ENCODE measurements around the gene PLCG1.
"Not testable (repeated sequence)": the region's sequence is repeated elsewhere in the genome, so short reads cannot be mapped to it uniquely, and the experiment has no call there.

Gene PLCG1

GRCh38 chr20:41111578-41111951 is 25.8 kb upstream of the PLCG1 start:
- 92% methylated on average over 4 of the region's 5 CpGs for WGBS
- H4K91ac ChIP-seq (ENCODE audit: low read length) = no peak overlapping the region
- H3K4ac ChIP-seq (ENCODE audit: low read depth in 1 of 2, low read length in 2 of 2) = no peak overlapping the region
- no peaks in the 10 kb centered on the region for H3K9me3 ChIP-seq (ENCODE audit: control insufficient read depth, low read length)
- no peak overlapping the region for H2BK120ac ChIP-seq (ENCODE audit: low read depth, low read length)
- no peak for DNase-seq
- no peak overlapping the region for H2BK5ac ChIP-seq (ENCODE audit: low read depth, low read length, poor library complexity, severe bottlenecking)
- no peak overlapping the region for H2AFZ ChIP-seq (ENCODE audit: low read depth, low read length)
- no peak overlapping the region for H2BK15ac ChIP-seq (ENCODE audit: low read depth, poor library complexity, severe bottlenecking)
- no peaks in the 10 kb centered on the region for H3K27me3 ChIP-seq (ENCODE audit: control insufficient read depth in 1 of 2, insufficient read depth in 1 of 2, low read length in 2 of 2)
- H3K4me2 ChIP-seq (ENCODE audit: low read length, poor library complexity, severe bottlenecking) = no peak overlapping the region
- H3K4me1 ChIP-seq (ENCODE audit: control insufficient read depth, insufficient read depth, low read depth, low read length) = no peaks in the 10 kb centered on the region
- H3K23ac ChIP-seq (ENCODE audit: low read length in 2 of 2) = no peak overlapping the region
- no peak overlapping the region for H4K8ac ChIP-seq (ENCODE audit: low read length)
- H2AK5ac ChIP-seq (ENCODE audit: low read length, severe bottlenecking) = no peak overlapping the region
- H3K14ac ChIP-seq (ENCODE audit: low read length in 2 of 2) = no peak overlapping the region
- no peak overlapping the region for H3K4me3 ChIP-seq (ENCODE audit: insufficient read depth in 1 of 2, low read depth in 1 of 2, low read length in 2 of 2)
- no peak overlapping the region for H3K9ac ChIP-seq (ENCODE audit: low read length)
- peaks cover 29% of the 10 kb centered on the region for H3K79me1 ChIP-seq (replicated peaks; ENCODE audit: low read length, poor library complexity, severe bottlenecking)
- peaks cover 31 to 93% of the 10 kb centered on the region in 2 experiments for H3K36me3 ChIP-seq (ENCODE audit: control insufficient read depth in 1 of 2, insufficient read depth in 2 of 2, low read depth in 1 of 2, low read length in 2 of 2)
- no peak overlapping the region for H3K18ac ChIP-seq (ENCODE audit: low read depth in 1 of 2, low read length in 2 of 2)
- no peak overlapping the region for H2BK12ac ChIP-seq (ENCODE audit: low read length in 2 of 2)
- H3K27ac ChIP-seq (ENCODE audit: low read length, poor library complexity, severe bottlenecking) = no peak overlapping the region

GRCh38 chr20:41116282-41116956 is 20.9 kb upstream of the PLCG1 start:
- no peak overlapping the region for H3K4ac ChIP-seq (ENCODE audit: low read depth in 1 of 2, low read length in 2 of 2)
- DNase-seq = no peak
- H2AFZ ChIP-seq (ENCODE audit: low read depth, low read length) = no peak overlapping the region
- H2BK5ac ChIP-seq (ENCODE audit: low read depth, low read length, poor library complexity, severe bottlenecking) = no peak overlapping the region
- H2BK15ac ChIP-seq (ENCODE audit: low read depth, poor library complexity, severe bottlenecking) = no peak overlapping the region
- 98% methylated on average over 5 of the region's 6 CpGs for WGBS
- H2BK12ac ChIP-seq (ENCODE audit: low read length in 2 of 2) = no peak overlapping the region
- no peak overlapping the region for H2BK120ac ChIP-seq (ENCODE audit: low read depth, low read length)
- H3K27ac ChIP-seq (ENCODE audit: low read length, poor library complexity, severe bottlenecking) = no peak overlapping the region
- no peak overlapping the region for H3K4me3 ChIP-seq (ENCODE audit: insufficient read depth in 1 of 2, low read depth in 1 of 2, low read length in 2 of 2)
- no peak overlapping the region for H4K91ac ChIP-seq (ENCODE audit: low read length)
- no peak overlapping the region for H3K23ac ChIP-seq (ENCODE audit: low read length in 2 of 2)
- no peaks in the 10 kb centered on the region for H3K9me3 ChIP-seq (ENCODE audit: control insufficient read depth, low read length)
- H3K27me3 ChIP-seq (ENCODE audit: control insufficient read depth in 1 of 2, insufficient read depth in 1 of 2, low read length in 2 of 2) = no peaks in the 10 kb centered on the region
- peaks cover 25% of the 10 kb centered on the region for H3K79me1 ChIP-seq (replicated peaks; ENCODE audit: low read length, poor library complexity, severe bottlenecking)
- H3K9ac ChIP-seq (ENCODE audit: low read length) = no peak overlapping the region
- H3K4me2 ChIP-seq (ENCODE audit: low read length, poor library complexity, severe bottlenecking) = no peak overlapping the region
- H3K18ac ChIP-seq (ENCODE audit: low read depth in 1 of 2, low read length in 2 of 2) = no peak overlapping the region
- H3K36me3 ChIP-seq (ENCODE audit: control insufficient read depth in 1 of 2, insufficient read depth in 2 of 2, low read depth in 1 of 2, low read length in 2 of 2) = peaks cover 50 to 93% of the 10 kb centered on the region in 2 experiments
- H2AK5ac ChIP-seq (ENCODE audit: low read length, severe bottlenecking) = no peak overlapping the region
- no peak overlapping the region for H4K8ac ChIP-seq (ENCODE audit: low read length)
- H3K4me1 ChIP-seq (ENCODE audit: control insufficient read depth, insufficient read depth, low read depth, low read length) = no peaks in the 10 kb centered on the region
- H3K14ac ChIP-seq (ENCODE audit: low read length in 2 of 2) = no peak overlapping the region

GRCh38 chr20:41118159-41118558 is 19.2 kb upstream of the PLCG1 start:
- H2AFZ ChIP-seq (ENCODE audit: low read depth, low read length); H3K14ac ChIP-seq (ENCODE audit: low read length in 2 of 2); H3K27me3 ChIP-seq (ENCODE audit: control insufficient read depth in 1 of 2, insufficient read depth in 1 of 2, low read length in 2 of 2); H4K91ac ChIP-seq (ENCODE audit: low read length); H3K4ac ChIP-seq (ENCODE audit: low read depth in 1 of 2, low read length in 2 of 2); DNase-seq; H3K23ac ChIP-seq (ENCODE audit: low read length in 2 of 2); H2BK15ac ChIP-seq (ENCODE audit: low read depth, poor library complexity, severe bottlenecking); H4K8ac ChIP-seq (ENCODE audit: low read length); H3K4me1 ChIP-seq (ENCODE audit: control insufficient read depth, insufficient read depth, low read depth, low read length); H3K27ac ChIP-seq (ENCODE audit: low read length, poor library complexity, severe bottlenecking); H3K4me3 ChIP-seq (ENCODE audit: insufficient read depth in 1 of 2, low read depth in 1 of 2, low read length in 2 of 2); H3K9ac ChIP-seq (ENCODE audit: low read length); H3K9me3 ChIP-seq (ENCODE audit: control insufficient read depth, low read length); H3K18ac ChIP-seq (ENCODE audit: low read depth in 1 of 2, low read length in 2 of 2); H2BK120ac ChIP-seq (ENCODE audit: low read depth, low read length); H2BK5ac ChIP-seq (ENCODE audit: low read depth, low read length, poor library complexity, severe bottlenecking); H3K4me2 ChIP-seq (ENCODE audit: low read length, poor library complexity, severe bottlenecking); H2BK12ac ChIP-seq (ENCODE audit: low read length in 2 of 2); H2AK5ac ChIP-seq (ENCODE audit: low read length, severe bottlenecking): not testable (repeated sequence)
- peaks cover 24% of the 10 kb centered on the region for H3K79me1 ChIP-seq (replicated peaks; ENCODE audit: low read length, poor library complexity, severe bottlenecking)
- H3K36me3 ChIP-seq (ENCODE audit: control insufficient read depth in 1 of 2, insufficient read depth in 2 of 2, low read depth in 1 of 2, low read length in 2 of 2) = peaks cover 55 to 94% of the 10 kb centered on the region in 2 experiments
- 86% methylated on average over 5 of the region's 6 CpGs for WGBS

GRCh38 chr20:41118632-41119031 is 18.7 kb upstream of the PLCG1 start:
- Histone ChIP-seq H2BK120ac (ENCODE audit: low read depth, low read length) (no peak overlapping the region), H3K4ac (ENCODE audit: low read depth in 1 of 2, low read length in 2 of 2) (no peak overlapping the region), H3K9ac (ENCODE audit: low read length) (no peak overlapping the region), H3K27me3 (ENCODE audit: control insufficient read depth in 1 of 2, insufficient read depth in 1 of 2, low read length in 2 of 2) (no peaks in the 10 kb centered on the region), H2AK5ac (ENCODE audit: low read length, severe bottlenecking) (no peak overlapping the region), H3K4me3 (ENCODE audit: insufficient read depth in 1 of 2, low read depth in 1 of 2, low read length in 2 of 2) (no peak overlapping the region), H2BK12ac (ENCODE audit: low read length in 2 of 2) (no peak overlapping the region), H3K14ac (ENCODE audit: low read length in 2 of 2) (no peak overlapping the region), H3K4me1 (ENCODE audit: control insufficient read depth, insufficient read depth, low read depth, low read length) (no peaks in the 10 kb centered on the region), H3K23ac (ENCODE audit: low read length in 2 of 2) (no peak overlapping the region), H3K27ac (ENCODE audit: low read length, poor library complexity, severe bottlenecking) (no peak overlapping the region), H4K91ac (ENCODE audit: low read length) (no peak overlapping the region), H2BK5ac (ENCODE audit: low read depth, low read length, poor library complexity, severe bottlenecking) (no peak overlapping the region), H3K18ac (ENCODE audit: low read depth in 1 of 2, low read length in 2 of 2) (no peak overlapping the region), H2BK15ac (ENCODE audit: low read depth, poor library complexity, severe bottlenecking) (no peak overlapping the region), H4K8ac (ENCODE audit: low read length) (no peak overlapping the region), H3K4me2 (ENCODE audit: low read length, poor library complexity, severe bottlenecking) (no peak overlapping the region), H2AFZ (ENCODE audit: low read depth, low read length) (no peak overlapping the region), H3K9me3 (ENCODE audit: control insufficient read depth, low read length) (no peaks in the 10 kb centered on the region), H3K36me3 (ENCODE audit: control insufficient read depth in 1 of 2, insufficient read depth in 2 of 2, low read depth in 1 of 2, low read length in 2 of 2) (peaks cover 52 to 95% of the 10 kb centered on the region in 2 experiments), H3K79me1 (replicated peaks; ENCODE audit: low read length, poor library complexity, severe bottlenecking) (peaks cover 23% of the 10 kb centered on the region)
- DNase-seq = no peak
- WGBS = 100% methylated on average over 2 of the region's 3 CpGs
